HG03103 (cell line): Measurements from ENCODE around the gene INPP5F.
"Not testable (repeated sequence)": the region's sequence is repeated elsewhere in the genome, so short reads cannot be mapped to it uniquely, and the experiment has no call there.

Experiments used
- ATAC-seq: cut with Tn5 transposase; IDR thresholded peaks from one replicate; pipeline ENCODE4 v1.9.1; 2021; ENCODE audit warnings: low read depth; ENCODE audit not compliant: unreplicated experiment

The INPP5F gene

GRCh38 chr10:119775529-119775928 is 49.7 kb downstream of the INPP5F start:
- no peak for ATAC-seq

- ATAC-seq, result no peak
Observed at GRCh38 chr10:119776536-119776935, 50.7 kb downstream of the INPP5F start.

- ATAC-seq, result no peak
Observed at GRCh38 chr10:119777686-119778085, 51.8 kb downstream of the INPP5F start.

- no peak for ATAC-seq
Observed at GRCh38 chr10:119778776-119779445, 53.1 kb downstream of the INPP5F start.

- ATAC-seq, result no peak
Observed at GRCh38 chr10:119780879-119781480, 55.1 kb downstream of the INPP5F start.

GRCh38 chr10:119781498-119781897 is 55.6 kb downstream of the INPP5F start:
- ATAC-seq, result no peak

- no peak for ATAC-seq
Observed at GRCh38 chr10:119782981-119783664, 57.3 kb downstream of the INPP5F start.

- no peak for ATAC-seq
Observed at GRCh38 chr10:119783665-119784027, 57.8 kb downstream of the INPP5F start.

GRCh38 chr10:119784340-119785067 is 58.7 kb downstream of the INPP5F start:
- ATAC-seq, result peak; percentile 67

- no peak for ATAC-seq
Observed at GRCh38 chr10:119786117-119786769, 60.4 kb downstream of the INPP5F start.

- not testable (repeated sequence) for ATAC-seq
Observed at GRCh38 chr10:119795101-119795500, 69.3 kb downstream of the INPP5F start.

GRCh38 chr10:119796039-119796438 is 70.2 kb downstream of the INPP5F start:
- ATAC-seq, result no peak

- no peak for ATAC-seq
Observed at GRCh38 chr10:119801176-119801575, 75.3 kb downstream of the INPP5F start.

- ATAC-seq, result peak; percentile 52
Observed at GRCh38 chr10:119801998-119802538, 76.2 kb downstream of the INPP5F start.

GRCh38 chr10:119803264-119803663 is 77.4 kb downstream of the INPP5F start:
- ATAC-seq, result no peak

GRCh38 chr10:119805702-119806230 is 79.9 kb downstream of the INPP5F start:
- no peak for ATAC-seq

GRCh38 chr10:119806334-119807130 is 80.7 kb downstream of the INPP5F start:
- no peak for ATAC-seq

GRCh38 chr10:119807960-119808697 is 82.3 kb downstream of the INPP5F start:
- ATAC-seq, result peak; percentile 58

- ATAC-seq, result no peak
Observed at GRCh38 chr10:119811122-119811521, 85.3 kb downstream of the INPP5F start.
